Measurements from ENCODE around the gene FOXG1. TPM values are rescaled to one million over a fixed set of nuclear protein-coding genes. Genes with fewer than 3 reads are reported as not detected.

FOXG1 gene
- total RNA-seq, 1 experiment from 2014 or later = not detected

GRCh38 chr14:28773176-28773575, 6.6 kb downstream of the FOXG1 start:
- Histone ChIP-seq H3K9me2 (ENCODE audit: insufficient read depth) (no peaks in the 10 kb centered on the region), H3K27ac (ENCODE audit: low read depth, low read length) (no peak overlapping the region), H3K36me3 (ENCODE audit: control insufficient read depth in 1 of 2, insufficient read depth in 2 of 2, low read length in 2 of 2) (no peaks in the 10 kb centered on the region), H3K9ac (ENCODE audit: low read length) (no peak overlapping the region), H3K79me2 (ENCODE audit: insufficient read depth, low read length) (no peaks in the 10 kb centered on the region), H3K4me3 (replicated peaks in 1 of 2; ENCODE audit: low read depth in 1 of 2, low read length in 2 of 2) (no peak overlapping the region), H3K9me3 (ENCODE audit: control insufficient read depth in 1 of 2, insufficient read depth in 1 of 2, low read depth in 1 of 2, low read length in 2 of 2) (peaks cover 4 to 28% of the 10 kb centered on the region in 2 experiments; a peak in 2 of 4 replicates), H3K27me3 (ENCODE audit: insufficient read depth, low read length) (no peaks in the 10 kb centered on the region), H3K4me2 (ENCODE audit: low read length) (no peak overlapping the region), H4K20me1 (ENCODE audit: insufficient read depth) (no peaks in the 10 kb centered on the region), H2AFZ (ENCODE audit: low read depth, low read length, poor library complexity, severe bottlenecking) (no peak overlapping the region), H3K4me1 (ENCODE audit: control insufficient read depth in 1 of 2, insufficient read depth in 2 of 2, low read length in 2 of 2) (no peaks in the 10 kb centered on the region)
- ATAC-seq (no peak), DNase-seq (ENCODE audit: low read depth, low spot score) (no peak)
- ChIA-PET POLR2A (no interaction called here), RAD21 (ENCODE audit: low non-redundant PET in 1 of 2, low total read pairs in 2 of 2, uncharacterized antibody in 2 of 2, unreplicated experiment in 2 of 2) (no interaction called here), CTCF (no interaction called here)
- BruUV-seq (replicated peaks) = no TSS peak
- intact Hi-C loops (cut with micrococcal nuclease) = no loop called here
- TF ChIP-seq EZH2phosphoT487 (IDR thresholded peaks at IDR 0.05; ENCODE audit: borderline replicate concordance) (no peak), CTCF (IDR thresholded peaks at IDR 0.05 in 2 of 3, conservative IDR thresholded peaks at IDR 0.05 in 1 of 3; ENCODE audit: borderline replicate concordance in 1 of 3, insufficient read depth in 1 of 3, low read depth in 2 of 3, low read length in 2 of 3) (no peak), REST (IDR thresholded peaks at IDR 0.05; ENCODE audit: low read depth) (no peak), FOSL1 (IDR thresholded peaks at IDR 0.05; ENCODE audit: low read depth) (no peak), TCF7L2 (IDR thresholded peaks at IDR 0.05; ENCODE audit: borderline replicate concordance, extremely low read depth, insufficient read depth, insufficient read length) (no peak), POLR2A (IDR thresholded peaks at IDR 0.05; ENCODE audit: borderline replicate concordance, extremely low read depth, insufficient read depth, insufficient read length) (no peak), ELF1 (IDR thresholded peaks at IDR 0.05; ENCODE audit: borderline replicate concordance, low read depth) (no peak), RAD21 (IDR thresholded peaks at IDR 0.05; ENCODE audit: low read depth) (no peak), EZH2 (IDR thresholded peaks at IDR 0.05) (no peak)

Data from HCT116 (cell line).